ENCODE data around the gene ACTN4. TPM values are rescaled to one million over a fixed set of nuclear protein-coding genes. Genes with fewer than 3 reads are reported as not detected.

ACTN4 gene
- total RNA-seq, 1 experiment from 2014 or later: 1,233 TPM

- peaks cover 51% of the 10 kb centered on the region for H3K36me3 ChIP-seq (ENCODE audit: low read depth)
- no peak for DNase-seq
- H3K4me2 ChIP-seq: no peak overlapping the region
- no peaks in the 10 kb centered on the region for H3K27me3 ChIP-seq (ENCODE audit: insufficient read depth, low read depth)
- H3K9me2 ChIP-seq (ENCODE audit: insufficient read depth): no peaks in the 10 kb centered on the region
- BruUV-seq (replicated peaks): no TSS peak
- H4K20me1 ChIP-seq (ENCODE audit: insufficient read depth): peaks cover 27% of the 10 kb centered on the region
- no peak for TF ChIP-seq CTCF (conservative IDR thresholded peaks at IDR 0.05)
- TF ChIP-seq EZH2 (IDR thresholded peaks at IDR 0.05; ENCODE audit: low read depth): no peak
- H3K4me3 ChIP-seq: no peak overlapping the region
- no peak overlapping the region; the same call in 1 of the 2 replicates for H3K27ac ChIP-seq
- H2AFZ ChIP-seq: no peak overlapping the region
- ChIA-PET CTCF (interaction anchor here (0.5 to 0.6 kb wide), 2 partner anchors 13 to 58 kb away, joined by 4 to 5 read pairs; no protein-coding TSS in a partner anchor), POLR2A (ENCODE audit: unreplicated experiment) (interaction anchor here (0.6 kb wide), 1 partner anchor 16 kb away, joined by 4 read pairs; no protein-coding TSS in a partner anchor)
- H3K9me3 ChIP-seq (ENCODE audit: insufficient read depth, low read depth): no peaks in the 10 kb centered on the region
- peaks cover 57% of the 10 kb centered on the region for H3F3A ChIP-seq (ENCODE audit: insufficient read depth, low read depth)
- H3K79me2 ChIP-seq (ENCODE audit: low read depth): peaks cover 93% of the 10 kb centered on the region
- intact Hi-C loops (cut with micrococcal nuclease; ENCODE audit: unreplicated experiment): no loop called here
- H3K4me1 ChIP-seq (replicated peaks; ENCODE audit: insufficient read depth): peaks cover 3% of the 10 kb centered on the region
Measured at GRCh38 chr19:38699647-38700349, 52.3 kb downstream of the ACTN4 start.

- CTCF ChIA-PET: interaction anchor here (0.5 to 0.6 kb wide), 2 partner anchors 14 to 59 kb away, joined by 4 to 5 read pairs; no protein-coding TSS in a partner anchor
- Histone ChIP-seq H3F3A (ENCODE audit: insufficient read depth, low read depth) (peaks cover 57% of the 10 kb centered on the region), H3K9me3 (ENCODE audit: insufficient read depth, low read depth) (no peaks in the 10 kb centered on the region), H3K9me2 (ENCODE audit: insufficient read depth) (no peaks in the 10 kb centered on the region), H3K4me3 (no peak overlapping the region), H4K20me1 (ENCODE audit: insufficient read depth) (peaks cover 27% of the 10 kb centered on the region), H3K27ac (no peak overlapping the region; the same call in 1 of the 2 replicates), H3K27me3 (ENCODE audit: insufficient read depth, low read depth) (no peaks in the 10 kb centered on the region), H3K36me3 (ENCODE audit: low read depth) (peaks cover 49% of the 10 kb centered on the region), H2AFZ (no peak overlapping the region), H3K4me2 (no peak overlapping the region), H3K79me2 (ENCODE audit: low read depth) (peaks cover 93% of the 10 kb centered on the region), H3K4me1 (replicated peaks; ENCODE audit: insufficient read depth) (no peaks in the 10 kb centered on the region)
- intact Hi-C loops (cut with micrococcal nuclease; ENCODE audit: unreplicated experiment): no loop called here
- BruUV-seq (replicated peaks): no TSS peak
- POLR2A ChIA-PET (ENCODE audit: unreplicated experiment): no interaction called here
- TF ChIP-seq CTCF (conservative IDR thresholded peaks at IDR 0.05) (no peak), EZH2 (IDR thresholded peaks at IDR 0.05; ENCODE audit: low read depth) (no peak)
- DNase-seq: no peak
Measured at GRCh38 chr19:38700350-38700901, 53.0 kb downstream of the ACTN4 start.

GRCh38 chr19:38700902-38701454, 53.5 kb downstream of the ACTN4 start:
- ChIA-PET CTCF (no interaction called here), POLR2A (ENCODE audit: unreplicated experiment) (no interaction called here)
- no peak overlapping the region for H2AFZ ChIP-seq
- no peaks in the 10 kb centered on the region for H3K9me3 ChIP-seq (ENCODE audit: insufficient read depth, low read depth)
- H3K4me1 ChIP-seq (replicated peaks; ENCODE audit: insufficient read depth): peaks cover 3% of the 10 kb centered on the region; the same call in 1 of the 2 replicates
- no peaks in the 10 kb centered on the region for H3K9me2 ChIP-seq (ENCODE audit: insufficient read depth)
- peaks cover 58% of the 10 kb centered on the region for H3F3A ChIP-seq (ENCODE audit: insufficient read depth, low read depth)
- DNase-seq: no peak
- intact Hi-C loops (cut with micrococcal nuclease; ENCODE audit: unreplicated experiment): no loop called here
- H3K4me3 ChIP-seq: no peak overlapping the region
- H3K27ac ChIP-seq: no peak overlapping the region
- H3K79me2 ChIP-seq (ENCODE audit: low read depth): peaks cover 89% of the 10 kb centered on the region
- no peak for TF ChIP-seq EZH2 (IDR thresholded peaks at IDR 0.05; ENCODE audit: low read depth)
- no peak for TF ChIP-seq CTCF (conservative IDR thresholded peaks at IDR 0.05)
- no TSS peak for BruUV-seq (replicated peaks)
- H3K27me3 ChIP-seq (ENCODE audit: insufficient read depth, low read depth): no peaks in the 10 kb centered on the region
- no peak overlapping the region for H3K4me2 ChIP-seq
- H4K20me1 ChIP-seq (ENCODE audit: insufficient read depth): peaks cover 27% of the 10 kb centered on the region
- H3K36me3 ChIP-seq (ENCODE audit: low read depth): peaks cover 52% of the 10 kb centered on the region

Data from PC-9 (cell line).